K562 (cell line): ENCODE data around the gene FITM2. TPM values are rescaled to one million over a fixed set of nuclear protein-coding genes. Genes with fewer than 3 reads are reported as not detected.

Experiments used
- ATAC-seq: fragments of 200-7000 bp; cut with Tn5 transposase; 3 replicates; pipeline ENCODE4 v1.9.1; 2020; ENCODE audit warnings: moderate library complexity
- BruUV-seq: library from RNA; stranded (reverse); fragments of 400-500 nt; replicated peaks from 2 replicates; lab custom pipeline; 2021; lab: Mats Ljungman, UMichigan
- CTCF ChIA-PET: fragments of 300-600 bp; formaldehyde crosslinking; extraction: SDS; loops from one replicate; lab custom pipeline; 2021; ENCODE audit warnings: low intra/inter-chr PET ratio; lab: Yijun Ruan, JAX
- POLR2A ChIA-PET: fragments of 300-600, 350-650 bp; sonication (Branson Sonifier 250); formaldehyde crosslinking; extraction: SDS; loops from one replicate; lab custom pipeline; 2021; ENCODE audit warnings: antibody characterized with exemption, inconsistent platforms; lab: Yijun Ruan, JAX
- DNase-seq, 4 experiments: peaks; one replicate each; pipeline versions ENCODE4 v3.0.0 to v3.0.0-alpha.2; 2011 to 2018; ENCODE audit warnings: low spot score in 3 of 4, mixed read lengths in 3 of 4; ENCODE audit errors: extremely low read depth in 1 of 4
- FAIRE-seq: peaks from 2 replicates; lab custom pipeline; 2011; peaks lifted over from hg19 to GRCh38; lab: Jason Lieb, UNC
- H2AFZ ChIP-seq: 2 replicates; pipeline ENCODE4 v1.6.0; 2011; ENCODE audit warnings: low read depth, low read length, control low read depth, inconsistent platforms
- H3K27ac ChIP-seq: fragments of 200-600 bp; 3 replicates; pipeline ENCODE4 v1.8.0; 2011; ENCODE audit warnings: low read depth, mild to moderate bottlenecking, control low read depth, inconsistent platforms, low read length, moderate library complexity, mixed read lengths; ENCODE audit errors: extremely low read depth
- H3K27me3 ChIP-seq, 2 experiments: fragments of 300-600 bp in 1 of 2; 2 replicates in 1 of 2; 3 replicates in 1 of 2; pipeline versions ENCODE4 v1.6.0 to v1.8.0; 2011; ENCODE audit warnings: inconsistent platforms in 2 of 2, low read length in 2 of 2, mild to moderate bottlenecking in 1 of 2, mixed read lengths in 1 of 2, moderate library complexity in 1 of 2; ENCODE audit not compliant: control insufficient read depth in 2 of 2, insufficient read depth in 2 of 2
- H3K36me3 ChIP-seq: fragments of 300-600 bp; 3 replicates; pipeline ENCODE4 v1.8.0; 2011; ENCODE audit warnings: mild to moderate bottlenecking, low read length, inconsistent platforms; ENCODE audit not compliant: control insufficient read depth, insufficient read depth
- H3K4me1 ChIP-seq, 2 experiments: fragments of 200-600 bp in 1 of 2; replicated peaks in 1 of 2; 2 replicates in 1 of 2; 3 replicates in 1 of 2; pipeline versions ENCODE4 v1.5.1 to v1.8.0; 2011; ENCODE audit warnings: inconsistent platforms in 2 of 2, low read length in 2 of 2, mild to moderate bottlenecking in 1 of 2, mixed read lengths in 1 of 2, moderate library complexity in 1 of 2; ENCODE audit not compliant: control insufficient read depth in 2 of 2, insufficient read depth in 2 of 2
- H3K4me2 ChIP-seq: 2 replicates; pipeline ENCODE4 v1.6.1; 2011; ENCODE audit warnings: low read length, control low read depth, inconsistent platforms, mixed read lengths; ENCODE audit not compliant: insufficient read depth
- H3K4me3 ChIP-seq: fragments of 200-600 bp; sonication (generic), shearing (Covaris generic); 2 replicates; pipeline ENCODE4 v1.5.1; 2016; ENCODE audit warnings: control low read depth, inconsistent platforms
- H3K79me2 ChIP-seq: fragments of 200-600 bp; 3 replicates; pipeline ENCODE4 v1.8.0; 2011; ENCODE audit warnings: low read length, inconsistent platforms; ENCODE audit not compliant: control insufficient read depth, insufficient read depth
- H3K9ac ChIP-seq, 2 experiments: 2 replicates each; pipeline versions ENCODE4 v1.6.0 to v1.6.1; 2011; ENCODE audit warnings: low read depth in 2 of 2, low read length in 2 of 2, control low read depth in 1 of 2, inconsistent platforms in 1 of 2, mild to moderate bottlenecking in 1 of 2, mixed read lengths in 1 of 2; ENCODE audit not compliant: insufficient read depth in 1 of 2
- H3K9me1 ChIP-seq: one replicate; pipeline ENCODE4 v1.6.0; 2011; ENCODE audit warnings: inconsistent platforms, mild to moderate bottlenecking, low read length, moderate library complexity; ENCODE audit not compliant: control insufficient read depth, insufficient read depth
- H3K9me3 ChIP-seq: replicated peaks from 2 replicates; pipeline ENCODE4 v1.5.1; 2011; ENCODE audit warnings: low read depth, low read length, inconsistent platforms; ENCODE audit not compliant: control insufficient read depth, insufficient read depth
- H4K20me1 ChIP-seq: replicated peaks from 2 replicates; pipeline ENCODE4 v1.6.1; 2011; ENCODE audit warnings: low read length, inconsistent platforms, mixed read lengths; ENCODE audit not compliant: control insufficient read depth, insufficient read depth
- CBFA2T3 ChIP-seq: fragments of 450-650 bp; IDR thresholded peaks from 2 replicates; pipeline ENCODE4 v1.6.1; 2017
- DMBX1 ChIP-seq: fragments of 250-450 bp; sonication (Bioruptor Pico); IDR thresholded peaks from 2 replicates; pipeline ENCODE4 v1.8.0; 2022; ENCODE audit warnings: inconsistent platforms, mild to moderate bottlenecking, moderate library complexity, borderline replicate concordance
- ELF1 ChIP-seq: fragments of 200-800 bp; sonication (Bioruptor generic); IDR thresholded peaks from 2 replicates; pipeline ENCODE4 v1.6.1; 2016; ENCODE audit warnings: missing genetic modification characterization, missing compliant biosample characterization
- PTBP1 ChIP-seq: fragments of 200-400 bp; formaldehyde crosslinking; IDR thresholded peaks from 2 replicates; pipeline ENCODE4 v1.6.1; 2017; ENCODE audit warnings: low read depth, low read length
- SRSF9 ChIP-seq: fragments of 200-400 bp; formaldehyde crosslinking; IDR thresholded peaks from 2 replicates; pipeline ENCODE4 v1.6.1; 2017; ENCODE audit warnings: low read depth, low read length, borderline replicate concordance
- XRCC5 ChIP-seq: fragments of 200-400 bp; formaldehyde crosslinking; IDR thresholded peaks from 2 replicates; pipeline ENCODE4 v1.6.1; 2017; ENCODE audit warnings: low read depth, mild to moderate bottlenecking, low read length
- ZNF445 ChIP-seq: fragments of 250-450 bp; sonication (Bioruptor Pico); IDR thresholded peaks from 2 replicates; pipeline ENCODE4 v1.4.0; 2020; ENCODE audit warnings: low read depth, mild to moderate bottlenecking, moderate library complexity
- ZSCAN32 ChIP-seq: fragments of 450-650 bp; formaldehyde crosslinking; IDR thresholded peaks from 2 replicates; pipeline ENCODE4 v1.4.0; 2020; ENCODE audit warnings: mild to moderate bottlenecking, moderate library complexity
- WGBS: fragments of 100-300 bp; shearing (Covaris generic); methylation state at CpG from one replicate; pipeline ENCODE4 v1.1.6; 2016; ENCODE audit warnings: low coverage, mixed read lengths; ENCODE audit not compliant: insufficient coverage; ENCODE audit errors: missing lambda C conversion rate; 5-methylcytosine and 5-hydroxymethylcytosine counted together
- in situ Hi-C: fragments of 300-500 bp; cut with MboI; formaldehyde crosslinking; loops from 4 replicates; pipeline ENCODE4 v1.15.0; 2018; ENCODE audit warnings: inconsistent platforms, mixed read lengths
- intact Hi-C: fragments of 100-400 bp; cut with micrococcal nuclease; formaldehyde crosslinking; loops from 2 replicates; pipeline ENCODE4 v1.14.2; 2022
- polyA plus RNA-seq, 8 experiments: library from polyadenylated mRNA; depleted of rRNA in 4 of 8; stranded (reverse) in 5 of 8; unstranded in 3 of 8; fragments of >200 nt; fragmentation: Nextera tagmentation in 2 of 8; fragmentation: Illumina TruSeq in 1 of 8; extraction: Ambion mirVana in 2 of 8; extraction: Trizol in 1 of 8; gene quantifications; 2 replicates each; pipeline versions ENCODE4 v1.2.1 to v1.2.3, GENCODE V29; 2011 to 2014; ENCODE audit warnings: inconsistent platforms in 1 of 8, missing spikeins in 1 of 8
- total RNA-seq, 7 experiments: library from RNA; depleted of rRNA in 6 of 7; stranded (reverse); fragments of >200 nt in 6 of 7; fragmentation: Illumina TruSeq in 2 of 7; extraction: Trizol in 2 of 7; gene quantifications; 2 replicates each; pipeline versions ENCODE4 v1.2.1 to v1.2.3, GENCODE V29; 2011 to 2021; ENCODE audit warnings: low replicate concordance in 1 of 7
- TF ChIP-seq, protein P1 (sequence below): fragments of 250-450 bp; sonication (Bioruptor Pico); IDR thresholded peaks from 2 replicates; pipeline ENCODE4 v1.5.0; 2021
- TF ChIP-seq, protein P2 (sequence below): sonication (generic); formaldehyde crosslinking; IDR thresholded peaks from 2 replicates; pipeline ENCODE4 v1.8.0; 2023; ENCODE audit warnings: mild to moderate bottlenecking, missing genetic modification reagents
- TF ChIP-seq, protein P3 (sequence below): sonication (generic); formaldehyde crosslinking; IDR thresholded peaks from 2 replicates; pipeline ENCODE4 v1.8.0; 2022; ENCODE audit warnings: mild to moderate bottlenecking, low read depth, missing genetic modification reagents
- TF ChIP-seq, protein P4 (sequence below), 2 experiments: fragments of 200-800 bp in 1 of 2; sonication (Bioruptor generic) in 1 of 2; sonication (generic) in 1 of 2; formaldehyde crosslinking in 1 of 2; IDR thresholded peaks in 1 of 2; conservative IDR thresholded peaks in 1 of 2; 2 replicates each; pipeline versions ENCODE4 v1.5.0 to v1.6.1; 2016 to 2020; ENCODE audit warnings: missing compliant biosample characterization in 1 of 2, missing genetic modification characterization in 1 of 2, missing genetic modification reagents in 1 of 2

Gene FITM2
- total and polyA plus RNA-seq, 9 of the 15 experiments (the other 6 are each of a cell fraction or from before 2014, with no cell fraction given), result 0.64 to 2.8 (median 1.8) TPM

DNA sequence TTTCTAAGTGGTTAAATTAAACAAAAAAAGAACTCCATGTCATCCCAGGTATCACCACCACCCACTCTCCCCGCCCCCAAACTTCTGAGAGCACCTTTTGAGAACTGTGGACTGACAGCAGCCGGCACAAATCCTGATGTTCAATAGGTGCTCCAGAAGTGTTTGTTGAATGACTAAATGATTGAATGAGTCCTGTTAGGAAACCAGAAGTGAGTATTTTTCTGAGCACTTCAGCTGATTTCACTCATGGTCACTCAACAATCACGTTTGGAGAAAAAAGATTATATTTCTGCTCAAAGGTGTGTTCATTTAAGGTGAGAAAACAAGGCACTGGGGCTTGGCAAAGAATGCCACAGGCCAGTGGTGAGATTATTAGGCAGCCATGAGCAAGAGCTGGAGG, 38.3 kb upstream of the FITM2 start:
- Histone ChIP-seq H3K9me1 (no peaks in the 10 kb centered on the region), H3K4me1 (no peaks in the 10 kb centered on the region), H2AFZ (no peak overlapping the region), H3K27ac (no peak overlapping the region), H4K20me1 (no peaks in the 10 kb centered on the region), H3K9me3 (no peaks in the 10 kb centered on the region), H3K27me3 (peaks cover 6 to 23% of the 10 kb centered on the region in 2 experiments; a peak in 3 of 5 replicates), H3K4me3 (no peak overlapping the region), H3K79me2 (no peaks in the 10 kb centered on the region), H3K9ac (no peak overlapping the region), H3K36me3 (no peaks in the 10 kb centered on the region), H3K4me2 (no peak overlapping the region)
- in situ Hi-C loops, result no loop called here
- no peak for DNase-seq
- TF ChIP-seq ZSCAN32, result no peak
- no peak for TF ChIP-seq XRCC5
- TF ChIP-seq, protein P1, sequence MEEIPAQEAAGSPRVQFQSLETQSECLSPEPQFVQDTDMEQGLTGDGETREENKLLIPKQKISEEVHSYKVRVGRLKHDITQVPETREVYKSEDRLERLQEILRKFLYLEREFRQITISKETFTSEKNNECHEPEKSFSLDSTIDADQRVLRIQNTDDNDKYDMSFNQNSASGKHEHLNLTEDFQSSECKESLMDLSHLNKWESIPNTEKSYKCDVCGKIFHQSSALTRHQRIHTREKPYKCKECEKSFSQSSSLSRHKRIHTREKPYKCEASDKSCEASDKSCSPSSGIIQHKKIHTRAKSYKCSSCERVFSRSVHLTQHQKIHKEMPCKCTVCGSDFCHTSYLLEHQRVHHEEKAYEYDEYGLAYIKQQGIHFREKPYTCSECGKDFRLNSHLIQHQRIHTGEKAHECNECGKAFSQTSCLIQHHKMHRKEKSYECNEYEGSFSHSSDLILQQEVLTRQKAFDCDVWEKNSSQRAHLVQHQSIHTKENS, result no peak
- no peak for TF ChIP-seq CBFA2T3
- TF ChIP-seq, protein P2, sequence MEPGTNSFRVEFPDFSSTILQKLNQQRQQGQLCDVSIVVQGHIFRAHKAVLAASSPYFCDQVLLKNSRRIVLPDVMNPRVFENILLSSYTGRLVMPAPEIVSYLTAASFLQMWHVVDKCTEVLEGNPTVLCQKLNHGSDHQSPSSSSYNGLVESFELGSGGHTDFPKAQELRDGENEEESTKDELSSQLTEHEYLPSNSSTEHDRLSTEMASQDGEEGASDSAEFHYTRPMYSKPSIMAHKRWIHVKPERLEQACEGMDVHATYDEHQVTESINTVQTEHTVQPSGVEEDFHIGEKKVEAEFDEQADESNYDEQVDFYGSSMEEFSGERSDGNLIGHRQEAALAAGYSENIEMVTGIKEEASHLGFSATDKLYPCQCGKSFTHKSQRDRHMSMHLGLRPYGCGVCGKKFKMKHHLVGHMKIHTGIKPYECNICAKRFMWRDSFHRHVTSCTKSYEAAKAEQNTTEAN, result no peak
- TF ChIP-seq DMBX1 (CRISPR knock-in tag), result no peak
- TF ChIP-seq SRSF9, result no peak
- TF ChIP-seq, protein P3, sequence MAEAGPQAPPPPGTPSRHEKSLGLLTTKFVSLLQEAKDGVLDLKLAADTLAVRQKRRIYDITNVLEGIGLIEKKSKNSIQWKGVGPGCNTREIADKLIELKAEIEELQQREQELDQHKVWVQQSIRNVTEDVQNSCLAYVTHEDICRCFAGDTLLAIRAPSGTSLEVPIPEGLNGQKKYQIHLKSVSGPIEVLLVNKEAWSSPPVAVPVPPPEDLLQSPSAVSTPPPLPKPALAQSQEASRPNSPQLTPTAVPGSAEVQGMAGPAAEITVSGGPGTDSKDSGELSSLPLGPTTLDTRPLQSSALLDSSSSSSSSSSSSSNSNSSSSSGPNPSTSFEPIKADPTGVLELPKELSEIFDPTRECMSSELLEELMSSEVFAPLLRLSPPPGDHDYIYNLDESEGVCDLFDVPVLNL (CRISPR knock-in tag), result no peak
- TF ChIP-seq ELF1 (tag), result no peak
- TF ChIP-seq ZNF445, result no peak
- TF ChIP-seq PTBP1, result no peak
- TF ChIP-seq, protein P4, sequence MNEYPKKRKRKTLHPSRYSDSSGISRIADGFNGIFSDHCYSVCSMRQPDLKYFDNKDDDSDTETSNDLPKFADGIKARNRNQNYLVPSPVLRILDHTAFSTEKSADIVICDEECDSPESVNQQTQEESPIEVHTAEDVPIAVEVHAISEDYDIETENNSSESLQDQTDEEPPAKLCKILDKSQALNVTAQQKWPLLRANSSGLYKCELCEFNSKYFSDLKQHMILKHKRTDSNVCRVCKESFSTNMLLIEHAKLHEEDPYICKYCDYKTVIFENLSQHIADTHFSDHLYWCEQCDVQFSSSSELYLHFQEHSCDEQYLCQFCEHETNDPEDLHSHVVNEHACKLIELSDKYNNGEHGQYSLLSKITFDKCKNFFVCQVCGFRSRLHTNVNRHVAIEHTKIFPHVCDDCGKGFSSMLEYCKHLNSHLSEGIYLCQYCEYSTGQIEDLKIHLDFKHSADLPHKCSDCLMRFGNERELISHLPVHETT (CRISPR knock-in tag; conservative IDR thresholded peaks at IDR 0.05 in 1 of 2, IDR thresholded peaks at IDR 0.05 in 1 of 2), result no peak
- ChIA-PET POLR2A (no interaction called here), CTCF (no interaction called here)
- WGBS, result 0% methylated on average over 3 of the region's 3 CpGs
- intact Hi-C loops, result no loop called here
- FAIRE-seq, result no peak
- ATAC-seq, result no peak
- BruUV-seq, result no TSS peak
